WERI-Rb-1 (cell line): Measurements from ENCODE around the gene CMTM8.

Experiments used
- DNase-seq: peaks from one replicate; pipeline ENCODE4 v3.0.0-alpha.2; 2020
- H3K27ac ChIP-seq: fragments of 250-450 bp; sonication (Bioruptor Pico); 2 replicates; pipeline ENCODE4 v1.5.1; 2020; ENCODE audit warnings: mild to moderate bottlenecking, moderate library complexity
- H3K27me3 ChIP-seq: fragments of 250-450 bp; sonication (Bioruptor Pico); 2 replicates; pipeline ENCODE4 v1.5.1; 2021; ENCODE audit warnings: mild to moderate bottlenecking, low read depth, moderate library complexity; ENCODE audit not compliant: insufficient read depth, severe bottlenecking
- H3K36me3 ChIP-seq: fragments of 250-450 bp; sonication (Bioruptor Pico); 2 replicates; pipeline ENCODE4 v1.5.1; 2020; ENCODE audit warnings: mild to moderate bottlenecking, moderate library complexity
- H3K4me3 ChIP-seq: 2 replicates; pipeline ENCODE4 v1.5.1; 2011; ENCODE audit warnings: low read depth, mild to moderate bottlenecking, control low read depth, low read length
- H3K9me3 ChIP-seq: fragments of 250-450 bp; sonication (Bioruptor Pico); 2 replicates; pipeline ENCODE4 v1.5.1; 2021; ENCODE audit warnings: mild to moderate bottlenecking, moderate library complexity; ENCODE audit not compliant: severe bottlenecking
- CTCF ChIP-seq: IDR thresholded peaks from 2 replicates; pipeline ENCODE4 v1.5.1; 2011; ENCODE audit warnings: low read depth, mild to moderate bottlenecking, control low read depth, inconsistent platforms, low read length

CMTM8 gene

GRCh38 chr3:32399030-32399620 lies 160.6 kb downstream of the CMTM8 start:
- TF ChIP-seq CTCF: peak; percentile 31; the same call in 1 of the 2 replicates
- H3K36me3 ChIP-seq: no peaks in the 10 kb centered on the region
- H3K27ac ChIP-seq: no peak overlapping the region
- DNase-seq: no peak
- H3K4me3 ChIP-seq: no peak overlapping the region
- no peaks in the 10 kb centered on the region for H3K9me3 ChIP-seq
- H3K27me3 ChIP-seq: no peaks in the 10 kb centered on the region

- H3K4me3 ChIP-seq: peak overlapping the region; percentile 41
Observed at GRCh38 chr3:32401126-32401525, 162.6 kb downstream of the CMTM8 start.

GRCh38 chr3:32401556-32402081 lies 163.1 kb downstream of the CMTM8 start:
- no peak for TF ChIP-seq CTCF
- Histone ChIP-seq H3K9me3 (no peaks in the 10 kb centered on the region), H3K27me3 (no peaks in the 10 kb centered on the region), H3K27ac (peak overlapping the region; percentile 99), H3K36me3 (no peaks in the 10 kb centered on the region), H3K4me3 (peak overlapping the region; percentile 41)
- DNase-seq: peak; percentile 69

More at GRCh38 chr3:32401126-32401525, 162.6 kb downstream of the CMTM8 start:
- no peak for TF ChIP-seq CTCF
- Histone ChIP-seq H3K27ac (peak overlapping the region; percentile 99), H3K9me3 (no peaks in the 10 kb centered on the region), H3K27me3 (no peaks in the 10 kb centered on the region), H3K36me3 (no peaks in the 10 kb centered on the region)
- DNase-seq: no peak

GRCh38 chr3:32403663-32404062 lies 165.2 kb downstream of the CMTM8 start:
- Histone ChIP-seq H3K27me3 (no peaks in the 10 kb centered on the region), H3K36me3 (no peaks in the 10 kb centered on the region), H3K4me3 (no peak overlapping the region), H3K9me3 (no peaks in the 10 kb centered on the region), H3K27ac (no peak overlapping the region)
- no peak for TF ChIP-seq CTCF
- DNase-seq: no peak

GRCh38 chr3:32404714-32405113 lies 166.2 kb downstream of the CMTM8 start:
- no peaks in the 10 kb centered on the region for H3K9me3 ChIP-seq
- H3K27me3 ChIP-seq: no peaks in the 10 kb centered on the region
- no peak overlapping the region for H3K4me3 ChIP-seq
- H3K36me3 ChIP-seq: no peaks in the 10 kb centered on the region
- no peak for TF ChIP-seq CTCF
- DNase-seq: no peak
- no peak overlapping the region for H3K27ac ChIP-seq

- H3K4me3 ChIP-seq: no peak overlapping the region
- DNase-seq: no peak
- H3K27me3 ChIP-seq: no peaks in the 10 kb centered on the region
- no peaks in the 10 kb centered on the region for H3K36me3 ChIP-seq
- no peaks in the 10 kb centered on the region for H3K9me3 ChIP-seq
- H3K27ac ChIP-seq: no peak overlapping the region
- TF ChIP-seq CTCF: no peak
Observed at GRCh38 chr3:32405155-32405554, 166.7 kb downstream of the CMTM8 start.
